Vagina (tissue), 2 donors: ENCODE measurements around the gene DEK.

Experiments
- CTCF ChIP-seq, 3 experiments: fragments of 450-650 bp in 2 of 3; fragments of 200-600 bp in 1 of 3; sonication (generic) in 1 of 3; IDR thresholded peaks; one replicate each; pipeline ENCODE4 v1.5.1; 2017 to 2019; ENCODE audit warnings: antibody characterized with exemption in 3 of 3, mild to moderate bottlenecking in 2 of 3, moderate library complexity in 2 of 3
- POLR2A ChIP-seq, 2 donors: fragments of 450-650 bp; IDR thresholded peaks; one replicate each; pipeline ENCODE4 v1.6.1; 2017; ENCODE audit warnings: antibody characterized with exemption in 2 of 2, mild to moderate bottlenecking in 2 of 2, moderate library complexity in 2 of 2
- POLR2AphosphoS5 ChIP-seq, 2 donors: sonication (generic); formaldehyde crosslinking; IDR thresholded peaks; one replicate each; pipeline ENCODE4 v1.9.0; 2017; ENCODE audit warnings: antibody characterized with exemption in 2 of 2, mild to moderate bottlenecking in 2 of 2, low read depth in 1 of 2; ENCODE audit not compliant: insufficient read depth in 1 of 2

GRCh38 chr6:18218233-18218632 lies 46.1 kb downstream of the DEK start:
- TF ChIP-seq CTCF (IDR thresholded peaks at IDR 0.05) (no peak), POLR2A (IDR thresholded peaks at IDR 0.05) (no peak), POLR2AphosphoS5 (IDR thresholded peaks at IDR 0.05; ENCODE audit: insufficient read depth in 1 of 2, low read depth in 1 of 2) (no peak)
